ENCODE results near the gene SNAI3.

SNAI3 gene

GRCh38 chr16:88686439-88687253, at the start of gene SNAI3:
TSS of gene SNAI3 (minus strand) at chr16:88686507. CDS start at chr16:88686406, 101 bp downstream.
- no peak for DNase-seq

- no peak for DNase-seq
Observed at GRCh38 chr16:88736088-88736487, 49.8 kb upstream of the SNAI3 start.

GRCh38 chr16:88735616-88736015, 49.3 kb upstream of the SNAI3 start:
- no peak for DNase-seq

- no peak for DNase-seq
Observed at GRCh38 chr16:88735121-88735520, 48.8 kb upstream of the SNAI3 start.

GRCh38 chr16:88734361-88734728, 48.0 kb upstream of the SNAI3 start:
- DNase-seq = no peak

- no peak for DNase-seq
Observed at GRCh38 chr16:88733630-88734360, 47.5 kb upstream of the SNAI3 start.

GRCh38 chr16:88732961-88733294, 46.6 kb upstream of the SNAI3 start:
- DNase-seq = no peak

GRCh38 chr16:88732172-88732960, 46.1 kb upstream of the SNAI3 start:
- DNase-seq = no peak

GRCh38 chr16:88731699-88732098, 45.4 kb upstream of the SNAI3 start:
- DNase-seq = no peak

- no peak for DNase-seq
Observed at GRCh38 chr16:88730632-88731607, 44.6 kb upstream of the SNAI3 start.

GRCh38 chr16:88727871-88728270, 41.6 kb upstream of the SNAI3 start:
- DNase-seq = no peak

- no peak for DNase-seq
Observed at GRCh38 chr16:88726981-88727380, 40.7 kb upstream of the SNAI3 start.

GRCh38 chr16:88726408-88726749, 40.1 kb upstream of the SNAI3 start:
- no peak for DNase-seq

GRCh38 chr16:88725609-88726407, 39.5 kb upstream of the SNAI3 start:
- DNase-seq = no peak

GRCh38 chr16:88724855-88725555, 38.7 kb upstream of the SNAI3 start:
- DNase-seq = no peak

- no peak for DNase-seq
Observed at GRCh38 chr16:88723911-88724310, 37.6 kb upstream of the SNAI3 start.

GRCh38 chr16:88723507-88723887, 37.2 kb upstream of the SNAI3 start:
- DNase-seq = no peak

- DNase-seq = no peak
Observed at GRCh38 chr16:88722784-88723506, 36.6 kb upstream of the SNAI3 start.

GRCh38 chr16:88721815-88722755, 35.8 kb upstream of the SNAI3 start:
- DNase-seq = no peak

Measured in midbrain (tissue), 1 donor.